K562 (cell line): ENCODE data around the gene SLC19A1. TPM values are rescaled to one million over a fixed set of nuclear protein-coding genes. Genes with fewer than 3 reads are reported as not detected.

ENCODE experiments used
- ATAC-seq: fragments of 200-7000 bp; cut with Tn5 transposase; 3 replicates; pipeline ENCODE4 v1.9.1; 2020; ENCODE audit warnings: moderate library complexity
- BruUV-seq: library from RNA; stranded (reverse); fragments of 400-500 nt; replicated peaks from 2 replicates; lab custom pipeline; 2021; lab: Mats Ljungman, UMichigan
- CTCF ChIA-PET: fragments of 300-600 bp; formaldehyde crosslinking; extraction: SDS; loops from one replicate; lab custom pipeline; 2021; ENCODE audit warnings: low intra/inter-chr PET ratio; lab: Yijun Ruan, JAX
- POLR2A ChIA-PET: fragments of 300-600, 350-650 bp; sonication (Branson Sonifier 250); formaldehyde crosslinking; extraction: SDS; loops from one replicate; lab custom pipeline; 2021; ENCODE audit warnings: antibody characterized with exemption, inconsistent platforms; lab: Yijun Ruan, JAX
- DNase-seq, 4 experiments: peaks; one replicate each; pipeline versions ENCODE4 v3.0.0 to v3.0.0-alpha.2; 2011 to 2018; ENCODE audit warnings: low spot score in 3 of 4, mixed read lengths in 3 of 4; ENCODE audit errors: extremely low read depth in 1 of 4
- FAIRE-seq: peaks from 2 replicates; lab custom pipeline; 2011; peaks lifted over from hg19 to GRCh38; lab: Jason Lieb, UNC
- H2AFZ ChIP-seq: 2 replicates; pipeline ENCODE4 v1.6.0; 2011; ENCODE audit warnings: low read depth, low read length, control low read depth, inconsistent platforms
- H3K27ac ChIP-seq: fragments of 200-600 bp; 3 replicates; pipeline ENCODE4 v1.8.0; 2011; ENCODE audit warnings: low read depth, mild to moderate bottlenecking, control low read depth, inconsistent platforms, low read length, moderate library complexity, mixed read lengths; ENCODE audit errors: extremely low read depth
- H3K27me3 ChIP-seq, 2 experiments: fragments of 300-600 bp in 1 of 2; 2 replicates in 1 of 2; 3 replicates in 1 of 2; pipeline versions ENCODE4 v1.6.0 to v1.8.0; 2011; ENCODE audit warnings: inconsistent platforms in 2 of 2, low read length in 2 of 2, mild to moderate bottlenecking in 1 of 2, mixed read lengths in 1 of 2, moderate library complexity in 1 of 2; ENCODE audit not compliant: control insufficient read depth in 2 of 2, insufficient read depth in 2 of 2
- H3K36me3 ChIP-seq: fragments of 300-600 bp; 3 replicates; pipeline ENCODE4 v1.8.0; 2011; ENCODE audit warnings: mild to moderate bottlenecking, low read length, inconsistent platforms; ENCODE audit not compliant: control insufficient read depth, insufficient read depth
- H3K4me1 ChIP-seq, 2 experiments: fragments of 200-600 bp in 1 of 2; replicated peaks in 1 of 2; 2 replicates in 1 of 2; 3 replicates in 1 of 2; pipeline versions ENCODE4 v1.5.1 to v1.8.0; 2011; ENCODE audit warnings: inconsistent platforms in 2 of 2, low read length in 2 of 2, mild to moderate bottlenecking in 1 of 2, mixed read lengths in 1 of 2, moderate library complexity in 1 of 2; ENCODE audit not compliant: control insufficient read depth in 2 of 2, insufficient read depth in 2 of 2
- H3K4me2 ChIP-seq: 2 replicates; pipeline ENCODE4 v1.6.1; 2011; ENCODE audit warnings: low read length, control low read depth, inconsistent platforms, mixed read lengths; ENCODE audit not compliant: insufficient read depth
- H3K4me3 ChIP-seq: fragments of 200-600 bp; sonication (generic), shearing (Covaris generic); 2 replicates; pipeline ENCODE4 v1.5.1; 2016; ENCODE audit warnings: control low read depth, inconsistent platforms
- H3K79me2 ChIP-seq: fragments of 200-600 bp; 3 replicates; pipeline ENCODE4 v1.8.0; 2011; ENCODE audit warnings: low read length, inconsistent platforms; ENCODE audit not compliant: control insufficient read depth, insufficient read depth
- H3K9ac ChIP-seq, 2 experiments: 2 replicates each; pipeline versions ENCODE4 v1.6.0 to v1.6.1; 2011; ENCODE audit warnings: low read depth in 2 of 2, low read length in 2 of 2, control low read depth in 1 of 2, inconsistent platforms in 1 of 2, mild to moderate bottlenecking in 1 of 2, mixed read lengths in 1 of 2; ENCODE audit not compliant: insufficient read depth in 1 of 2
- H3K9me1 ChIP-seq: one replicate; pipeline ENCODE4 v1.6.0; 2011; ENCODE audit warnings: inconsistent platforms, mild to moderate bottlenecking, low read length, moderate library complexity; ENCODE audit not compliant: control insufficient read depth, insufficient read depth
- H3K9me3 ChIP-seq: replicated peaks from 2 replicates; pipeline ENCODE4 v1.5.1; 2011; ENCODE audit warnings: low read depth, low read length, inconsistent platforms; ENCODE audit not compliant: control insufficient read depth, insufficient read depth
- H4K20me1 ChIP-seq: replicated peaks from 2 replicates; pipeline ENCODE4 v1.6.1; 2011; ENCODE audit warnings: low read length, inconsistent platforms, mixed read lengths; ENCODE audit not compliant: control insufficient read depth, insufficient read depth
- BRD4 ChIP-seq: fragments of 200-600 bp; sonication (generic); IDR thresholded peaks from 2 replicates; pipeline ENCODE4 v1.6.1; 2017; ENCODE audit warnings: inconsistent platforms
- CSDE1 ChIP-seq, 2 experiments: fragments of 450-650 bp; IDR thresholded peaks; 2 replicates each; pipeline ENCODE4 v1.6.1; 2016; ENCODE audit warnings: mild to moderate bottlenecking in 1 of 2
- ETS2 ChIP-seq: IDR thresholded peaks from 2 replicates; pipeline ENCODE4 v1.6.1; 2016; ENCODE audit warnings: borderline replicate concordance, missing genetic modification characterization, mild to moderate bottlenecking, moderate library complexity, missing compliant biosample characterization; ENCODE audit not compliant: poor library complexity, severe bottlenecking
- FOXM1 ChIP-seq, 2 experiments: fragments of 450-650 bp in 1 of 2; sonication (generic) in 1 of 2; formaldehyde crosslinking in 1 of 2; IDR thresholded peaks; 2 replicates each; pipeline versions ENCODE4 v1.6.1 to v1.9.0; 2017 to 2022; ENCODE audit warnings: low read depth in 2 of 2, mild to moderate bottlenecking in 2 of 2, missing genetic modification reagents in 1 of 2, moderate library complexity in 1 of 2
- GABPB1 ChIP-seq: sonication (generic); formaldehyde crosslinking; IDR thresholded peaks from 2 replicates; pipeline ENCODE4 v1.8.0; 2022; ENCODE audit warnings: mild to moderate bottlenecking, missing genetic modification reagents
- HIVEP1 ChIP-seq: fragments of 250-450 bp; sonication (Bioruptor Pico); IDR thresholded peaks from 2 replicates; pipeline ENCODE4 v1.4.0; 2020; ENCODE audit warnings: mild to moderate bottlenecking
- MAFK ChIP-seq: IDR thresholded peaks from 2 replicates; pipeline ENCODE4 v1.6.1; 2011; ENCODE audit warnings: low read length, improper control_type of control experiment
- MYNN ChIP-seq, 2 experiments: sonication (generic); formaldehyde crosslinking in 1 of 2; IDR thresholded peaks; 2 replicates each; pipeline versions ENCODE4 v1.5.0 to v1.6.1; 2016 to 2020; ENCODE audit warnings: antibody characterized with exemption in 1 of 2, missing genetic modification reagents in 1 of 2
- NCOA6 ChIP-seq: fragments of 450-650 bp; IDR thresholded peaks from 2 replicates; pipeline ENCODE4 v1.6.1; 2017; ENCODE audit warnings: mild to moderate bottlenecking
- NFATC3 ChIP-seq: fragments of 450-650 bp; IDR thresholded peaks from 2 replicates; pipeline ENCODE4 v1.6.1; 2017; ENCODE audit warnings: mild to moderate bottlenecking
- PRMT5 ChIP-seq: sonication (generic); formaldehyde crosslinking; IDR thresholded peaks from 2 replicates; pipeline ENCODE4 v1.5.0; 2020; ENCODE audit warnings: missing genetic modification reagents
- PYGO2 ChIP-seq: fragments of 450-650 bp; IDR thresholded peaks from 2 replicates; pipeline ENCODE4 v1.6.1; 2016; ENCODE audit warnings: mild to moderate bottlenecking, missing genetic modification characterization, moderate library complexity, missing compliant biosample characterization
- SMARCC2 ChIP-seq: fragments of 450-650 bp; IDR thresholded peaks from 2 replicates; pipeline ENCODE4 v1.6.1; 2017; ENCODE audit warnings: antibody characterized with exemption, moderate library complexity, mild to moderate bottlenecking, low read depth
- SNIP1 ChIP-seq: fragments of 450-650 bp; IDR thresholded peaks from 2 replicates; pipeline ENCODE4 v1.7.1; 2017; ENCODE audit warnings: low read depth, mild to moderate bottlenecking
- TCF7 ChIP-seq: sonication (generic); IDR thresholded peaks from 2 replicates; pipeline ENCODE4 v1.6.1; 2016; ENCODE audit warnings: antibody characterized with exemption, borderline replicate concordance
- ZNF184 ChIP-seq: sonication (generic); formaldehyde crosslinking; IDR thresholded peaks from 2 replicates; pipeline ENCODE4 v1.5.0; 2020; ENCODE audit warnings: missing genetic modification reagents
- ZNF445 ChIP-seq: fragments of 250-450 bp; sonication (Bioruptor Pico); IDR thresholded peaks from 2 replicates; pipeline ENCODE4 v1.4.0; 2020; ENCODE audit warnings: low read depth, mild to moderate bottlenecking, moderate library complexity
- ZNF589 ChIP-seq: fragments of 200-800 bp; sonication (Bioruptor generic); IDR thresholded peaks from 2 replicates; pipeline ENCODE4 v1.6.1; 2016; ENCODE audit warnings: low read depth, missing genetic modification characterization, missing compliant biosample characterization
- WGBS: fragments of 100-300 bp; shearing (Covaris generic); methylation state at CpG from one replicate; pipeline ENCODE4 v1.1.6; 2016; ENCODE audit warnings: low coverage, mixed read lengths; ENCODE audit not compliant: insufficient coverage; ENCODE audit errors: missing lambda C conversion rate; 5-methylcytosine and 5-hydroxymethylcytosine counted together
- in situ Hi-C: fragments of 300-500 bp; cut with MboI; formaldehyde crosslinking; loops from 4 replicates; pipeline ENCODE4 v1.15.0; 2018; ENCODE audit warnings: inconsistent platforms, mixed read lengths
- intact Hi-C: fragments of 100-400 bp; cut with micrococcal nuclease; formaldehyde crosslinking; loops from 2 replicates; pipeline ENCODE4 v1.14.2; 2022
- polyA plus RNA-seq, 8 experiments: library from polyadenylated mRNA; depleted of rRNA in 4 of 8; stranded (reverse) in 5 of 8; unstranded in 3 of 8; fragments of >200 nt; fragmentation: Nextera tagmentation in 2 of 8; fragmentation: Illumina TruSeq in 1 of 8; extraction: Ambion mirVana in 2 of 8; extraction: Trizol in 1 of 8; gene quantifications; 2 replicates each; pipeline versions ENCODE4 v1.2.1 to v1.2.3, GENCODE V29; 2011 to 2014; ENCODE audit warnings: inconsistent platforms in 1 of 8, missing spikeins in 1 of 8
- total RNA-seq, 7 experiments: library from RNA; depleted of rRNA in 6 of 7; stranded (reverse); fragments of >200 nt in 6 of 7; fragmentation: Illumina TruSeq in 2 of 7; extraction: Trizol in 2 of 7; gene quantifications; 2 replicates each; pipeline versions ENCODE4 v1.2.1 to v1.2.3, GENCODE V29; 2011 to 2021; ENCODE audit warnings: low replicate concordance in 1 of 7
- TF ChIP-seq, protein P1 (sequence below): IDR thresholded peaks from 3 replicates; pipeline ENCODE4 v1.6.1; 2011; ENCODE audit warnings: borderline replicate concordance, mild to moderate bottlenecking, moderate library complexity; ENCODE audit not compliant: insufficient read length; ENCODE audit errors: extremely low read depth

The SLC19A1 gene
- total and polyA plus RNA-seq, 9 of the 15 experiments (the other 6 are each of a cell fraction or from before 2014, with no cell fraction given) = 0.65 to 88.7 (median 12.0) TPM

DNA sequence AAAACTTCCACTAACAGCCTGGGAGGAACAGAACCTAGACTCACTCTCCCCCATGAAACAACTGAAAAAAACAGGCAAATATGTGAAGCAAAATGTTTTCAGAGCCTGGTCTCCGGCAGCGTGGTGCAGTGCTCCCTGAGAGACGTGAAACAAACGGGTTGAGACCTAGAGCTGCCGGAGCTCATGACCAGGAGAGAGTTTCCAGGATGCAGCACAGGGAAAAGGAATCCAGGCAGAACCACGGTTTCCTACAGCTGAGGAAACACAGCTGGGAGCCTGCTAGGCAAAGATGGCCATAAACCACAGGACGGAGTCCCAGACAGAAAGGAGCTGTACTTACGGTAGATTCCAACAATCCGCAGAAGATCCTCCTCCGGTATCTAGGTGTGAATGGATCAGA lies 20.2 kb upstream of the SLC19A1 start:
- in situ Hi-C loops = no loop called here
- Histone ChIP-seq H3K9me1 (no peaks in the 10 kb centered on the region), H3K79me2 (no peaks in the 10 kb centered on the region), H3K4me3 (no peak overlapping the region)
- no peak for DNase-seq
- TF ChIP-seq PYGO2 (tag) (no peak), FOXM1 (IDR thresholded peaks at IDR 0.05; ENCODE audit: low read depth) (no peak), FOXM1 (CRISPR knock-in tag; IDR thresholded peaks at IDR 0.05; ENCODE audit: low read depth) (no peak), NCOA6 (no peak), PRMT5 (no peak), NFATC3 (no peak), SNIP1 (no peak), SMARCC2 (no peak), TCF7 (no peak), MAFK (no peak), ETS2 (tag) (no peak), ZNF184 (CRISPR knock-in tag) (no peak), GABPB1 (no peak), ZNF445 (no peak), HIVEP1 (no peak), CSDE1 (IDR thresholded peaks at IDR 0.05) (no peak), MYNN (IDR thresholded peaks at IDR 0.05) (no peak), MYNN (CRISPR knock-in tag; IDR thresholded peaks at IDR 0.05) (no peak), ZNF589 (CRISPR knock-in tag) (no peak), BRD4 (no peak)
- TF ChIP-seq, protein P1, sequence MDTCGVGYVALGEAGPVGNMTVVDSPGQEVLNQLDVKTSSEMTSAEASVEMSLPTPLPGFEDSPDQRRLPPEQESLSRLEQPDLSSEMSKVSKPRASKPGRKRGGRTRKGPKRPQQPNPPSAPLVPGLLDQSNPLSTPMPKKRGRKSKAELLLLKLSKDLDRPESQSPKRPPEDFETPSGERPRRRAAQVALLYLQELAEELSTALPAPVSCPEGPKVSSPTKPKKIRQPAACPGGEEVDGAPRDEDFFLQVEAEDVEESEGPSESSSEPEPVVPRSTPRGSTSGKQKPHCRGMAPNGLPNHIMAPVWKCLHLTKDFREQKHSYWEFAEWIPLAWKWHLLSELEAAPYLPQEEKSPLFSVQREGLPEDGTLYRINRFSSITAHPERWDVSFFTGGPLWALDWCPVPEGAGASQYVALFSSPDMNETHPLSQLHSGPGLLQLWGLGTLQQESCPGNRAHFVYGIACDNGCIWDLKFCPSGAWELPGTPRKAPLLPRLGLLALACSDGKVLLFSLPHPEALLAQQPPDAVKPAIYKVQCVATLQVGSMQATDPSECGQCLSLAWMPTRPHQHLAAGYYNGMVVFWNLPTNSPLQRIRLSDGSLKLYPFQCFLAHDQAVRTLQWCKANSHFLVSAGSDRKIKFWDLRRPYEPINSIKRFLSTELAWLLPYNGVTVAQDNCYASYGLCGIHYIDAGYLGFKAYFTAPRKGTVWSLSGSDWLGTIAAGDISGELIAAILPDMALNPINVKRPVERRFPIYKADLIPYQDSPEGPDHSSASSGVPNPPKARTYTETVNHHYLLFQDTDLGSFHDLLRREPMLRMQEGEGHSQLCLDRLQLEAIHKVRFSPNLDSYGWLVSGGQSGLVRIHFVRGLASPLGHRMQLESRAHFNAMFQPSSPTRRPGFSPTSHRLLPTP = no peak
- TF ChIP-seq, all 486 proteins: peak for 0
- peaks cover 8% of the 10 kb centered on the region; the same call in 1 of the 2 replicates for H3K9me3 ChIP-seq
- CTCF ChIA-PET = no interaction called here
- intact Hi-C loops = no loop called here
- no peaks in the 10 kb centered on the region for H3K36me3 ChIP-seq
- no peak overlapping the region for H3K9ac ChIP-seq
- POLR2A ChIA-PET = interaction anchor here (0.6 to 1.7 kb wide), 2 partner anchors 11 to 49 kb away, joined by 3 to 6 read pairs; no protein-coding TSS in a partner anchor
- H3K27ac ChIP-seq = no peak overlapping the region
- peaks cover 56 to 72% of the 10 kb centered on the region in 2 experiments for H3K27me3 ChIP-seq
- 8% methylated on average over 10 of the region's 10 CpGs for WGBS
- FAIRE-seq (no peak), ATAC-seq (no peak)
- H4K20me1 ChIP-seq = no peaks in the 10 kb centered on the region
- H3K4me1 ChIP-seq = peaks cover 0 to 11% of the 10 kb centered on the region in 2 experiments; a peak in 1 of 5 replicates
- no peak overlapping the region for H3K4me2 ChIP-seq
- H2AFZ ChIP-seq = no peak overlapping the region
- BruUV-seq = no TSS peak
